HPDE6-E6E7 (cell line): ENCODE results near the gene S1PR5.
"Not testable (repeated sequence)": the region's sequence is repeated elsewhere in the genome, so short reads cannot be mapped to it uniquely, and the experiment has no call there.

ENCODE experiments used
- DNase-seq: peaks from one replicate; pipeline ENCODE4 v3.0.0; 2011; ENCODE audit warnings: missing footprints; ENCODE audit errors: extremely low spot score

The S1PR5 gene

DNA sequence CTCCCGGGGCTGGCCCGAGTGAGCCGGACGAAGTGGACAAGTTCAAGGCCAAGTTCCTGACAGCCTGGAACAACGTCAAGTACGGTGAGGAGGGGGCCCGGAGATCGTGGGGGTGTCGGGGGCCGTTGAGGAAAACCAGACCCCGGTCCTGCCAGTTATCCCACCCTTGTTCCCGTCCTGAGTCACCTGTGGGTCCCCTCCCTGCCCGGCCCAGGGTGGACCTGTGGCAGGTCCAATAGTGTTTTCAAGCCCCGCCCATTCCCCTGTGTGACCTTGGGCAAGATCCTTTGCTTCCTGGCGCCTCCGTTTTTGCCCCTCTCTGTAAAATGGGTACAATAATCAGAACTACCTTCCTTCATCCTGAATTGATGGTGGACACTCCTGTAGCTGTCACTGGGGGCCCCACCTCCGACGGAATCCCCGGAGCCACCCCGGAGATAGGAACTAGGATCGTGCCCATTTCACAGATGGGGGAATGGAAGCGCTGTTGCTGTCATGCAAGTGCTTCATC, 27.1 kb upstream of the S1PR5 start:
- no peak for DNase-seq

DNA sequence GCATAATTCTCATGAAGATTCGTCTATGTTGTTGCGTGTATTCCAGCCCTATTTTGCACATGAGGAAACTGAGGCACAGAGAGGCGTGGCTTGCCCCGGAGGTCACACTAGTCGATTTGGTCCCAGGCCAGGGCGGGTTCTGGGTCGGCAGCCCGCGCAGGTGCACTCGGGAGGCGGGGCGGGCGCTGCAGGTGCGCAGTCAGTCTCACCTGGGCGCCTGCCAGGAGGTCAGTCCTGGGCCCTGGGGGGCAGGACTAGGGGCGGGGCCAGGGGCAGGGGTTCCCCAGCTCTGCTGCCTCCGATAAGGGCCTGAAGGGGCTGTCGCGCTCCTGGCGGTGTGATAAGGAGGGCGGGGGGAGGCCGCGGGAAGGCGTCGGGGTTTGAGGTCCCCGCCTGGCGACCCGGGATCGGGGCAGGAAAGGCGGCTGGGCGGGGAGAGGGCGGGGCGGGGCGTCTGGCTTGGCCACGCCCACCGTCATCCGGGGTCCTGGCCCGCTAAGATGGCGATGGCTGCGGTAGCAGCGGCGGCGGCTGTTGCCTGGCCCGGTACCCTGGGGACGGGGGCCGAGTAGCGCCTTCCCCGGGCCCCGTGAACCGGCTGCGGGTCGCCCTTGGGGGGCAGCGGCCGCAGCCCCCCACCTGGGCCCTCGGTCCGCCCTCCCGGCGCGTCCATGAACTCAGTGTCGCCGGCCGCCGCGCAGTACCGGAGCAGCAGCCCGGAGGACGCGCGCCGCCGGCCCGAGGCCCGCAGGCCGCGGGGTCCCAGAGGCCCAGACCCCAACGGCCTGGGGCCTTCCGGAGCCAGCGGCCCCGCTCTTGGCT, 26.4 kb upstream of the S1PR5 start, which contains the start of gene ATG4D:
Gene ATG4D, plus strand, starts transcription at position 485 of the 822 bp plus-strand sequence. Its CDS starts 187 bp downstream, at position 672.
- DNase-seq = peak; percentile 96

DNA sequence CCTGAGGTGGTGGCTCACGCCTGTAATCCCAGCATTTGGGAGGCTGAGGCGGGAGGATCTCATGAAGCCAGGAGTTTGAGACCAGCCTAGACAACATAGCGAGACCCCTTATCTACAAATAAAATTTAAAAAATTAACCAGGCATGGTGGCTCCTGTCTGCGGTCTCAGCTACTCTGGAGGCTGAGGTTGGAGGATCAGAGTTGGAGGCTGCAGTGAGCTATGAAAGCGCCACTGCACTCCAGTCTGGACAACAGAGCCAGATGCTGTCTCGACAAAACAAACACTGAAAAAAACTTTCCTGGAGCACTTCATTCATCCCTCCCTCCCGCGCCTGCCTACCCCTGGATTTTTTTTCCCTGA, 25.8 kb upstream of the S1PR5 start:
- no peak for DNase-seq

GRCh38 chr19:10539016-10539415, 21.8 kb upstream of the S1PR5 start:
- not testable (repeated sequence) for DNase-seq

DNA sequence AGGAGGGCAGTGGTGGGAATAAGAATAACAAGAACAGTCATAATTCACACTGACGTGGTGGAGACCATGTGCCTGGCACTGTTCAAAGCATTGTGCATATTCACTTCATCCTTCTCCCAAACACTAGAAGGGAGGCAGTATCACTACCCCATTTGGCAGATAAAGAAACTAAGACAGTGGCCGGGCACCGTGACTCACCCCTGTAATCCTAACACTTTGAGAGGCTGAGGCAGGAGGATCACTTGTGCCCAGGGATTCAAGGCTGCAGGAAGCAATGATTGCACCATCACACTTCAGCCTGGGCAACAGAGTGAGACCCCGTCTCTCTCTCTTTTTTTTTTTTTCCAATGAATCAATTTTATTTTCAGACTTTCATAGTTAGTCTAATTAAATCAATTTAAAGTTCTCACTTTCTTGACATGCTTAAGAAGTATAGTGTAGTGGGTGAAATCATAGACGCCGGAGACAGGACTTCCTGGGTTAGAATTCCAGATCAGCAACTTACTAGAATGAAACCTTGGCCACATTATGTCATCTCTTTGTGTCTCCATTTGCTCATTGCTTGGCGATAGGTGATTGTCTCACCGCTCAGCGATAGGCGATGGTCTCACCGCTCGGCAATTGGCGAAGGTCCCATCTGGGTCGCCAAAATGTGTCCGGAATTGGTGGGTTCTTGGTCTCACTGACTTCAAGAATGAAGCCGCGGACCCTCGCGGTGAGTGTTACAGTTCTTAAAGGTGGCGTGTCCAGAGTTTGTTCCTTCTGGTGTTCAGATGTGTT, 21.1 kb upstream of the S1PR5 start:
- no peak for DNase-seq

GRCh38 chr19:10537668-10538067, 20.4 kb upstream of the S1PR5 start:
- no peak for DNase-seq

- DNase-seq = peak; percentile 87
These were observed 18.4 kb upstream of the S1PR5 start for GRCh38 chr19:10535613-10536012.

DNA sequence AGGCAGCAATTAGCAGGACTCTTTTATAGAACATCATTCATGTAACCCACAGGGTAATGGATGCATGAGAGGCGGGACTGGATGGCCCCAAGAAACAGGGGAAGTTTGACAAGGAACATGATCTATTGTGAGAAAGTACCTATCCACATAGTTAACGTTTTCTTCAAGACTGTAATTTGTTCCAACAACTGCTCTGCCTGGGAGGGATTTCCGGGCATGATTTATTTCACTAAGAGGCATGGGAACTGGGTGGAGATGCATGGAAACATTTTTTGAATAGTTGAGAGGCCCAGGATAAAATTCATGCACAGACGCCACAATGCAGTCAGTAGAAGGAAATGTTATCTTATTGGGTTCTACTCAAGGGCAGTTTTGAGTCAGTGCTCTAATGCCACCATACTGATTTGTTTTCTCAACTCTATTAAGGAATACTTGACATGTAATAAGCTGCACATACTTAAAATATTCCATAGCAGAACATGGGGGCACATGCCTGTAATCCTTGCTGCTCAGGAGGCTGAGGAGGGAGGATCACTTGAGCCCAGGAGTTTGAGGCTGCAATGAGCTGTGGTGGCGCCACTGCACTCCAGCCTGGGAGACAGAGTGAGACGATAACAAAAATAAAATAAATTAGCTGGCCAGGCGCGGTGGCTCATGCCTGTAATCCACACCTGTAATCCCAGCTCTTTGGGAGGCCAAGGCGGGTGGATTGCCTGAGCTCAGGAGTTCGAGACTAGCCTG, 16.6 kb upstream of the S1PR5 start:
- DNase-seq = no peak

DNA sequence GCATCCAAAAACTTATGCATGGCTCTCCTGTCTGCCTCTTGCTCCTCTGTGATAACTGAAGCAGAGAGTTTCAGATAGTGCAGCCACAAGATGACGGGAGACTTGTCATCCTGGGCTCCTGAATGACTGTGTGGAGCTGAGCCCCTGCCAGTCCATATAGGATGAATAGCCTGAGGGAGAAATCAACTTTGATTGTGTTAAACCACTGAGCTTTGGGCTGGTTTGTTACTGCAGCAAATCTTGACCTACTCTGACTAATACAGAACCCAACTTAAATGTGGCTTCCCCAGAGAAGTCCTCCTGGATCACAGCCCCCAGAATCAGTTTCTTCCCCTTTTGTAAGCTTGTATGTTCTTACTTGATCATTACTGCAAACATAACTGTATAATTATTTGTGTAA, 15.2 kb upstream of the S1PR5 start:
- no peak for DNase-seq

DNA sequence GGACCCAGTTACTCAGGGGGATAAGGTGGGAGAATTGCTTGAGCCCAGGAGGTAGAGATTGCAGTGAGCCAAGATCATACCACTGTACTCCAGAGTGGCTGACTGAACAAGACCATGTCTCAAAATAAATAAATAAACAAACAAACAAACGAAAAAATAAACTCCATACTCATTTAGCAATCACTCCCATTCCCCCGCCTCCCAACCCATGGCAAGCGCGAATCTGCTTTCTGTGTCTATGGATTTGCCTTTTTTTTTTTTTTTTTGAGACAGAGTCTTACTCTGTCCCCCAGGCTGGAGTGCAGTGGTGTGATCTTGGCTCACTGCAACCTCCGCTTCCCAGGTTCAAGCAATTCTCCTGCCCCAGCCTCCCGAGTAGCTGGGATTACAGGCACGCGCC, 9.6 kb upstream of the S1PR5 start:
- not testable (repeated sequence) for DNase-seq

GRCh38 chr19:10525636-10526035, 8.4 kb upstream of the S1PR5 start:
- no peak for DNase-seq

- DNase-seq = no peak
These were observed 5.9 kb upstream of the S1PR5 start for GRCh38 chr19:10523135-10523636.

DNA sequence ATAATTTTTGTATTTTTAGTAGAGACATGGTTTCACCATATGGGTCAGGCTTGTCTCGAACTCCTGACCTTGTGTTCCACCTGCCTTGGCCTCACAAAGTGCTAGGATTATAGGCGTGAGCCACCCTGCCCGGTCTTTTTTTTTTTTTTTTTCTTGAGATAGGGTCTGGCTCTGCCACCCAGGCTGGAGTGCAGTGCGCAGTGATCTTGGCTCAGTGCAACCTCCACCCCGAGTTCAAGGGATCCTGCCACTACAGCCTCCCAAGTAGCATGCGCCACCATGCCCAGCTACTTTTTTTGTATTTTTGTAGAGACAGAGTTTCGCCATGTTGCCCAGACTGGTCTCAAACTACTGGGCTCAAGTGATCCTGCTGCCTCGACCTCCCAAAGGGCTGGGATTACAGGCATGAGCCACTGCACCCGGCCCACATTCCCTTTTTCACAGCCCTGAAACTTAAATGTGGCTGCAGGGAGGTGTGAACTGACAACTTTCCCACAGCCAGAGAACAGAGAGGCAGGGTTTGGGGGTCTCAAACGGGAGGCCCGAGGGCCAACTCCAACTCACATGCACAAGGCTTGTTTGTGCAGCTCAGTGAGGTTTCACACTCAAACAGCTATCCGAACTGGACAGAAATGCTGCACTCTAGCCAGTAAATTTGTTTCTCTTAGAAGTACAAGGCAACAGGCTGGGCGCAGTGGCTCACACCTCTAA, 4.4 kb upstream of the S1PR5 start:
- no peak for DNase-seq

DNA sequence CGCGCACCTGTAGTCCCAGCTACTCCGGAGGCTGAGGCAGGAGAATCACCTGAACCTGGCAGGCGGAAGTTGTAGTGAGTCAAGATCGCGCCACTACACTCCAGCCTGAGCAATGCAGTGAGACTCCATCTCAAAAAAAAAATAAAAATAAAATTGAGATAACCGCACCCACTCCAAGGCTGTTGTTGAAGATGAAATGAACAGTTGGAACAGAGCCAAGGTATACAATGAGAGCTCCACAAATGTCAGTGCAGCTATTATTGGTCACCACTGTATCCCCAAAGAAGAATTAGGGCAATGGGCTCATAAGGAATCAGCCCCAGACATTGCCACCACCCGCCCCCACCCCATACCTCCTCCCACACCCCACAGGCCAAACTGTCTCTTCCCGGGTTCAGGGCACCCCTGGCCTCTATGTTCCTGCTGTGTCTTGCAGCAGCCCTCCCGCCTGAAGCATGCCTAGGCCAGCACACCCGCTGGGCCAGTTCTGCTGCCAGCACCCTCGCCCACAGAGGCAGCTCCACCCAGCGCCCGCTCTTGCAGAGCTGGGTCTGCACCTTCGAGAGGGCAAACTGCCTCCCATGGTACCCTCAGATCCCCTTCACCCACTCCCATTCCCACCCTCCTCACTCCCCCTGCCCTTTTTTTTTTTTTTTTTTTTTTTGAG, 3.5 kb upstream of the S1PR5 start:
- peak; percentile 98 for DNase-seq

DNA sequence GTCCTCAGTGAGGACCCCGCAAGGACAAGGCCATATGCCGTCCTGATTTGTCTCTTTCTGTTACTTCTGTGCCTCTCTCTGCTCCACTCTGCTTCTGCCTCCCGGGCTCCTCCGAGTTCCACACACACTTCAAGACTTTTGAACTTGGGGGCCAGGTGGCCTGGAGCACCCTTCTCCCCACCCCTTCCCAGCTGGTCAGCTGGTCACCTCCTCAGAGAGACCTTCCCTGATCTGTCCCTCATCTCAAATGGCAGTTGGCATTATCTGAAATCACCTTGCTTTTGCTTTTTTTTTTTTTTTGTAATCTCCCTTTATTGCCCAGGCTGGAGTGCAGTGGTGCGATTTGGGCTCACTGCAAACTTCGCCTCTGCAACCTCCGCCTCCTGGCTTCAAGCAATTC, 2.2 kb upstream of the S1PR5 start:
- no peak for DNase-seq

GRCh38 chr19:10518444-10519361, 1.5 kb upstream of the S1PR5 start:
- no peak for DNase-seq

GRCh38 chr19:10517760-10518443, 655 bp upstream of the S1PR5 start:
- DNase-seq = no peak

- DNase-seq = peak; percentile 51
These were observed 468 bp downstream of the S1PR5 start for GRCh38 chr19:10516671-10517286.

DNA sequence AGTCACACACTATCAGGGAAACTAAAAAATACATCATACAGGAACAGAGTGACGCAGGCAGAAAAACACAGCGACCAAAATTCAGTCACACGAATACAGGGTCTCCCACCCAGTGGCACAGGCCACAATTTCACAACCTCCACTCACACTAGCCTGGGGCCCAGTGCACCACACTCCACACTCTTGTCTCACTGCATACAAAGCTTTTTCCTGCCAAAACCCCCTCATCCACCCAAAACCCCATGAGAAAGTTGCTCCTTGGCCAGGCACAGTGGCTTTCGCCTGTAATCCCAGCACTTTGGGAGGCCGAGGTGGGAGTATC, 1.2 kb downstream of the S1PR5 start:
- DNase-seq = no peak
